ENCODE results near the gene DHTKD1.

Gene DHTKD1

GRCh38 chr10:12068449-12069269, at the start of gene DHTKD1:
Gene DHTKD1 (plus strand): TSS chr10:12068954. CDS start chr10:12069034, 80 bp downstream.
- peak; percentile 98 for DNase-seq (ENCODE audit: low read depth, low spot score)

- no peak for DNase-seq (ENCODE audit: low read depth, low spot score)
These were observed 49.3 kb upstream of the DHTKD1 start for GRCh38 chr10:12019283-12019971.

GRCh38 chr10:12020574-12020973, 48.2 kb upstream of the DHTKD1 start:
- DNase-seq (ENCODE audit: low read depth, low spot score): no peak

- DNase-seq (ENCODE audit: low read depth, low spot score): no peak
These were observed 46.0 kb upstream of the DHTKD1 start for GRCh38 chr10:12022580-12023257.

- no peak for DNase-seq (ENCODE audit: low read depth, low spot score)
These were observed 43.2 kb upstream of the DHTKD1 start for GRCh38 chr10:12025591-12025990.

- no peak for DNase-seq (ENCODE audit: low read depth, low spot score)
These were observed 41.2 kb upstream of the DHTKD1 start for GRCh38 chr10:12027539-12027938.

GRCh38 chr10:12031404-12031803, 37.4 kb upstream of the DHTKD1 start:
- no peak for DNase-seq (ENCODE audit: low read depth, low spot score)

GRCh38 chr10:12036073-12036655, 32.6 kb upstream of the DHTKD1 start:
- DNase-seq (ENCODE audit: low read depth, low spot score): no peak

- peak; percentile 17 for DNase-seq (ENCODE audit: low read depth, low spot score)
These were observed 26.9 kb upstream of the DHTKD1 start for GRCh38 chr10:12041766-12042408.

GRCh38 chr10:12042409-12042796, 26.4 kb upstream of the DHTKD1 start:
- peak; percentile 42 for DNase-seq (ENCODE audit: low read depth, low spot score)

- peak; percentile 96 for DNase-seq (ENCODE audit: low read depth, low spot score)
These were observed 25.7 kb upstream of the DHTKD1 start, which contains the start of gene UPF2 for GRCh38 chr10:12042797-12043651. Gene UPF2 (minus strand): TSS chr10:12042809. CDS start chr10:12035423, 7,386 bp downstream.

GRCh38 chr10:12045596-12045995, 23.2 kb upstream of the DHTKD1 start:
- DNase-seq (ENCODE audit: low read depth, low spot score): no peak

GRCh38 chr10:12048547-12048946, 20.2 kb upstream of the DHTKD1 start:
- no peak for DNase-seq (ENCODE audit: low read depth, low spot score)

- DNase-seq (ENCODE audit: low read depth, low spot score): no peak
These were observed 18.2 kb upstream of the DHTKD1 start for GRCh38 chr10:12050528-12050927.

GRCh38 chr10:12051241-12051640, 17.5 kb upstream of the DHTKD1 start:
- DNase-seq (ENCODE audit: low read depth, low spot score): no peak

GRCh38 chr10:12055732-12056131, 13.0 kb upstream of the DHTKD1 start:
- no peak for DNase-seq (ENCODE audit: low read depth, low spot score)

GRCh38 chr10:12056748-12057147, 12.0 kb upstream of the DHTKD1 start:
- no peak for DNase-seq (ENCODE audit: low read depth, low spot score)

GRCh38 chr10:12061124-12061523, 7.6 kb upstream of the DHTKD1 start:
- DNase-seq (ENCODE audit: low read depth, low spot score): no peak

GRCh38 chr10:12062754-12063482, 5.8 kb upstream of the DHTKD1 start:
- DNase-seq (ENCODE audit: low read depth, low spot score): no peak

GRCh38 chr10:12063483-12063818, 5.3 kb upstream of the DHTKD1 start:
- DNase-seq (ENCODE audit: low read depth, low spot score): no peak

Measured in activated CD4-positive, CD25-positive, alpha-beta regulatory T cell treated with anti-CD3 and anti-CD28 coated beads, Interleukin-2, amount 50 U/mL, for 16 hours (primary cell).